Suppressor macrophage treated with lipopolysaccharide for 1 hour (primary cell): ENCODE data around the gene TMPRSS5.
"Not testable (repeated sequence)": the region's sequence is repeated elsewhere in the genome, so short reads cannot be mapped to it uniquely, and the experiment has no call there.

Experiments
- DNase-seq, 3 donors: peaks; one replicate each; pipeline ENCODE4 v3.0.0-alpha.2; 2020 to 2022

TMPRSS5 gene

DNA sequence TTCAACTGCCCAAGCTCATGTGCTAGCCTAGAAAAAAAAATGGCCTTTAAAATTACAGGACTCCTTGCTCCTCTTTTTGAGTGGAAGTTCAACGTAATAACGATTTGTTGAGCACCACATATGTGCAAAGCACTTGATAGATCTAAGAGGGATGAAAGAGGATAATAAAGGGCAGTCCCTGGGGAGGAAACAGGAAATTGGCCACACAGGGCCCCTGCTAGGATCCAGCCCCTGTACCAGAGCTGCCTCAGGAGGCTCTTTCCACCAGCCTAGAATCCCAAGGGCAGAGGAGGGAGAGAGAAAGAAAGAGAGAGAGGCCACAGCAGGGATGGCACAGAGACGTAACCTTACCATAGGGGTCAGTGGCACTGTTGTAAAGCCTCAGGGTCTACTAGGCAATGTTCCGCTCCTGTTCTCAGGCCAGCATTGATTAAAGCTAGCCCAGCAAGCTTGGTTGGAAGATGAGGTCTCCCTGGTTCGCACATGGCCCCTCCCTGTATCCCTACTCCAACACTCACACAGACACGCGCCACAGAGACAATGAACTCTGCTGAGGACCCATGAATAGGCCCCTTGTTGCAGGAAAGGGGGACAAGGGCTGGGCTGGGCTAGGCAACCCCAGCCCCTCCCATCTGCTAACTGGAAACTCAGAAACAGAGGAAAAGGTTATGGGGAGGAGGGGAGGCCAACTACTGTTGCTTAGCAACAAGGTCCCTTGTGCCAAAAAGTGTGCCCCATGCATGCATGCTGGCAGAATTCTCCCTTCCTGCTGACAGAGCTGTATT is at the start of gene TMPRSS5:
Gene TMPRSS5 (minus strand): TSS at position 438 of the 785 bp plus-strand sequence. CDS start 84 bp downstream, at position 354.
- no peak for DNase-seq

GRCh38 chr11:113752932-113753331 is 46.8 kb upstream of the TMPRSS5 start:
- DNase-seq: no peak

- no peak for DNase-seq
Measured at GRCh38 chr11:113736323-113736722, 30.2 kb upstream of the TMPRSS5 start.

DNA sequence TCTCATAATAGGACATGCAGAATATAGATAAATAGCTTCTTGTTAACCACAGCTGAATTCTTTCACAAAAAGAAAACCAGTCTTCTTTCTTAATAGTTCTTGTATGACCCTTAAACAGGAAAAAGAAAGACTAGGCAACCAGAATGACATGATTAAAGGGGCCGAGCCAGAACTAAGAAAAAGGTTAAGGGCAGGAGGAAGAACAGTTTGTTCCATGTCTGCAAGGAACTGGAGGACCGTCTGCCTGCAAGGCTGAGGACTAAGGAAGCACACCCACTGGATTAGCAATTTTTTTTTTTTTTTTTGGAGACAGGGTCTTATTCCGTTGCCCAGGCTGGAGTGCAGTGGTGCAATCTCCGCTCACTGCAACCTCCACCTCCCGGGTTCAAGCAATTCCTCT is 26.0 kb upstream of the TMPRSS5 start:
- no peak for DNase-seq

DNA sequence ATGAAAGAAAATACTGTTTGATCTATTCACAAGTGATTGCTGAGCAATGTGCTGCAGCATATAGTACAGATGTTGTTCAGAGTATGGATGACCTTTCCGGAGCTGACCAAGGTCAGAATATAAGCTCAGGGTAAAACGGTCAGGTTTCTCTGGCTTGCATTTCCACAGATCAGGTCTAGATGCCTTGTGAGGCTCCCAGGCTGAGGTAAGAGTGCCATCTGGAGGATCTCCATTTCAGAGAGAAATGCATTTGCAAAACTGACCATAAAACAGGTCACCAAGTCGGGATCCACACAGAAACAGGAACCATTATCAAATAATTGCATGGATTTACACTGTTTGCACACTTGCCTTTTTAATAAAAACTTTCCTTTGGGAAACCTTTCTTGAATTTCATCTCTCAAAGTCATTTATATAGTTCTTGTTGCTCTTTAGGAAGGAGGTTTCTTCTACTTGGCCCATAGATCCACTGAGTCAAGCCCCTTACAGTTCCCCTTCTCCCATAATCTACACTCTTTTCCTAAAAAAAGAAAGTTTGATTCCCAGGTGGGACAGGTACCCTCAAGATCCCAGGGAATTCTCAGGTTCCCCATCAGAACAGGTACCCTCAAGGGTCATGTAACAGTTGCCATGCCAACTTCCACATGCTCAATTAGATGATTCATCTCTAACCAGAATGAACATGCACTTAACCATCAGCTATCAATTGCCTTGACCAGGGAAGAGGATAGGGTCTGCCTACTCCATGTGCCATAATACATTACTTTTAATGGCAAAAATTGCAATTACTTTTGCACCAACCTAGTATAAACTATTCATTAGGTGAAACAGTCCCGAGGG is 25.0 kb upstream of the TMPRSS5 start:
- DNase-seq: peak; percentile 56 to 61 (median 61)

DNA sequence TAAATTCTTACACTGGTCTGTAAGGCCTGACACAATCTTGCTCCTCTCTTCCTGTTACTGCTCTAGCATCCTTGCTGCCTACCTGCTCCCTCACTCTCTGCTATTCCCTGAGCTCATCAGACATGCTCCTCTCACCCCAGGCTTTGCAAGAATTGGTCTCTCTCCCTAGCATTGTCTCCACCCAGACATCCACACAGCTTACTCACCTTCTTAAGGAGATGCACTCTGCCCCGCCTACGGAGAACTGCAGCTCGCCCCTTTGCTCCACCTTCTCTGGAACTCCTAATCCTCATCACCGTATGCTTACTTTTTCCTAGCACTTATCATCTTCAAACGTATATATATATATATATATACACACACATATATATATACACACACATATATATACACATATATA is 23.3 kb upstream of the TMPRSS5 start:
- DNase-seq: no peak

DNA sequence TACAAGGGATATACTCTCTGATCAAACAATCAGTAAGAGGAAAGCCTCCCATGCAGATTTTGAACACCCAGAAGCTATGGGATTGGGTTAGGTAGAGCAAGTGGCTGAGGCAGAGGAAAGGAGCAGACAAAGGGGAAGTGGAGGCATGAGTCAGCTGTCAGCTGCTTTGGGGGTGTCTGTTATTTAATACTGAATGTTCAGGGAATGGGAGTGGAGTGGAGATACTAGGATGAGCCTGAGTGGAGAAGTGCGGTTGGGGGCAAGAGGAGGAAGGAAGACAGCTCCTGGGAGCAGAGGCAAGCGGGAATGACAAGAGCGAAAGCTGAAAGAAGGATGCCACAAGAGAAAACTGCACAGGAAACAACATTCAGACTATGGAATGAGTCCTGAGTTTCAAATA is 22.7 kb upstream of the TMPRSS5 start:
- DNase-seq: peak; percentile 67 to 71 (median 68)

- no peak for DNase-seq
Measured at GRCh38 chr11:113725913-113726312, 19.8 kb upstream of the TMPRSS5 start.

DNA sequence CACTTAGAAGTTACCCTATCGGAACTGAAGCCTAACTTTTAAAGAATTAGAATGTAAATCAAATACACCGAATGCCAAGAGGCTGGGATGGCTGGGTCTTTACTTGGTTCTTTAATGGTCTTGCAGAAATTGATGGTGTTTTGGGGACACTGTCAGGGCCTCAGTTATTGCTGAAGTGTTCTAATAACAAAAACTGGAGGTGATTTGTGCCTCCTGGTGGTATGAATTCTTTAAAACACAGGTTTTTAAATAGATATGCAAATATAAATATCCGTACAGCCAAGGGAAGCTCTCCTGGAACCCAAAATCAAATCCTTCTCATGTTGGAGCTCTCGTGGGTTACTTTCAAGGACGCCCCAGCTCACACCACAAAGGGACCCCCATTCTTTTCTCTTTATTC is 19.3 kb upstream of the TMPRSS5 start:
- DNase-seq: no peak

DNA sequence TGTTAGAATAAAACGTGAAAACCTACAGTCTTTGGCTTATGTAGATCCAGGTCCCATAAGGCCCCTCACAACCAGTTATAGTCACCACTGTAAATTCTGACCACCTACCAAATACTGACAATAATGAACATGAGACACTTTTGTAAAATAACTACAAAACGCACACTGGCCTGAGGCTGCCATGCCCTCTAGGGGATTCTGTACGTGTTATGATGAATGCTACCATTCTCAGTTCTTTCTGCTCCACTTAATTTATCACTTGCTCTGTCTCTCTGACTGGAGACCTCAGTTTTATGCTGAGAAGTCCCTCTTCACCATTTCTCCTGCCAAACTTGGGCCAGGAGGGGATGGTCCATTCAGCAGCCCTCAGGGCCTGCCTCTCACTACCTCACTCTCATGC is 18.7 kb upstream of the TMPRSS5 start:
- DNase-seq: no peak

DNA sequence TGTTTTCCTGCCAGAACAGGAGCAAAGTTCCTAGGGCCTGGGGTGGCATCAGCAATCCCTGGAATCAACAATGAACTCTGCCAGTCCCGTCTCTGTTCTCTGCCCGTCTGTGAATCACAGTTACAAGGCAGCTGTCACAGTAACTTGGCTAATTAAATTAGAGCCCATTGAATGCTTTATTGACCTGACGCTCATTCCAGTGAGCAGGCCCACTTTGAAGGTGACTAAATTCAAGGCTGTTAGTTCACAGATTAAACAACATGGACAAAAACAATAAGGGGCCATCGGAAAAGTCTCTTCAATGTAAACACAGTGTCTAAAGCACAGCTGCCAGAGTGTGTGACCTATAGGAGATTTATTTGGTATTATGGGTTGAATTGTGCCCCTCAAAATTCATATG is 17.7 kb upstream of the TMPRSS5 start:
- DNase-seq: no peak

GRCh38 chr11:113722934-113723333 is 16.8 kb upstream of the TMPRSS5 start:
- DNase-seq: no peak

DNA sequence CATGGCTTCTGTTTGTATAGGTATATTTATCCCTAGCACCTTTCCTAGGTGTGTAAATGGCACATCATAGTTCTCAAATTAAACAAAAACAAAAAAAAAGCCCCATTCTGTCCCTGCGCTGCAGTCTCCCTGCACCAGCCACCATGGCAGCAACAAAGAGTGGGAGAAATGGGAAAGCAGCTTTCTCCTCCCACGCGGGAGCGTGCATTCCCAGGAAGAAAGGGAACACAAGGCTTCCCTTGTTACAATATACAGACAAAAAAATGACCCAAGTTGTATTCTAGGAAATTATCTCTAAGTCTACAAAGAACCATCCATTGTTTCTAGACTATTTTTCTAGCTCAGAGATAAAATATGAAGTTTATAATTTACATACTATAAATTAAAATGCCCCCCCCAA is 16.1 kb upstream of the TMPRSS5 start:
- DNase-seq: no peak

DNA sequence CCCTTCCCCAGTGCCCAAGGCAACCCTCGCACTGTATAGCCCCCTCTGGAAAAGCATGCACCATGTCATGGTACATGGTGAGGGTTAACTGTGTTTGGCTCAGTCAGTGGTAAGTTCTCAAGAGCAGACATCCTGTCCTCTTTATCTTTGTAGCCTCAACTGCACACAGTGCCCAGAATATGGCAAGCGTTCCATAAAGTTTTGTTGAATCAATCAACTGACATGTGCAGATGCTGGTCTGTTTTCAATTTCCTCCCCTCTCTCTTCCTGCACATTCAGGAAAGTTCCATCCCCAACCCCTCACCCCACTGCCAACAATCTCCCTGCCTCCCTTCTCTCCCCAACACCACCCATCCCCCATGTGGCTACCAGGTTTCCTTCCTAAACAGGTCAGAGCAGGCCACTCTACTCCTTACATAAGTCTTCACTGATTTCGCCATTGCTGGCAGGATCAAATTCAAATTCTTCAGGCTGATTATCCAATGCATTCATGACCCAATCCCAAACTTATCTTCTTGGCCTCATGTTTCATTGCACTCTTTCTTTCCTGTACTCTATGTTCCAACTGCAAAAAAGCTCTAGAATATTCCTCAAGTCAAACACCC is 15.5 kb upstream of the TMPRSS5 start:
- DNase-seq: no peak

- DNase-seq: not testable (repeated sequence)
Measured at GRCh38 chr11:113720478-113720877, 14.4 kb upstream of the TMPRSS5 start.

GRCh38 chr11:113715882-113716625 is 9.9 kb upstream of the TMPRSS5 start:
- no peak for DNase-seq

GRCh38 chr11:113715273-113715672 is 9.2 kb upstream of the TMPRSS5 start:
- no peak for DNase-seq

- no peak for DNase-seq
Measured at GRCh38 chr11:113710989-113711388, 4.9 kb upstream of the TMPRSS5 start.

DNA sequence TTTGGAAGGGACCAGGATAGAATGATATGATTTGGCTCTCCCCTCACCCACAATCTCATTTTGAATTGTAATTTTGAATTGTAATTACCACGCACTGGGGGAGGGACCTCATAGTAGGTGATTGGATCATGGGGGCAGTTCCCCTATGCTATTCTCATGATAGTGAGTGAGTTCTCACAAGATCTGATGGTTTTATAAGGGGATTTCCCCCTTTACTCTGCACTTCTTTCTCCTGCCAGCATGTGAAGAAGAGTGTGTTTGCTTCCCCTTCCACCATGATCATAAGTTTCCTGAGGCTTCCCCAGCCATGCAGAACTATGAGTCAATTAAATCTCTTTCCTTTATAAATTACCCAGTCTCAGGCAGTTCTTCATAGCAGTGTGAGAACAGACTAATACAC is 2.6 kb downstream of the TMPRSS5 start:
- peak; percentile 21 to 37 (median 34) for DNase-seq

DNA sequence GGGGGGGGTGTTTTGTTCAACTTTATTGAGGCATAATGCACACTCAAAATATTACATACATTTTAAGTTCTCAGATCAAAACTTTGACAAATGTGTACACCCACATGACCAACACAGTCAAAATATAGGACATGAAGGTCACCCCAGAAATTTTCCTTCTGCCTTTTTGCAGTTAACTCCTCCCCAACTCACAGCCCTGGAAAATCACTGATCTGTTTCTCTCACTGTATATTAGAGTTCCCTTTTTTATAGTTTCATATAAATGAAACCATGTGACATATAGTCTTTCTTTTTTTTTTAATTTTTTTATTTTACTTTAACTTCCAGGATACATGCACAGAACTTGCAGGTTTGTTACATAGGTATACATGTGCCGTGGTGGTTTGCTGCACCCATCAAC is 4.6 kb downstream of the TMPRSS5 start:
- no peak for DNase-seq

DNA sequence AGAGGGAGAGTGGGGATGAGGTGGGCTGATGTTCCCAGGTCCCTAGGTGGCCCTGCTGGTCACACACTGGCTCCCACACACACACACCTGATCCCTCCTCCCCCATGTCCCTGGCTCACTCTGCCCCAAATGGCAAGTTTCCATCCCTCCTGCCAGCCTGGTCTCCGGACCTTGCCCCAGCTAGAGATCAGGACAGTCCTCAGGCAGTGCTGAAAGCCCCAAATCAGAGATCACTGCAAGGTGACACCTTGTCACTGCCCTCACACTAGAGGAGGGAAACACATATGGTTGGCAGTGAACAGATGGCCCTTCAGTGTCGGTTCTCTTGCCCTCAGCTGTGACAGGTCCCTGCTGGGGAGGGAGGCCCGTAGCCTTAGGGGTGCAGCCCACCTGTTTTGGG is 7.6 kb downstream of the TMPRSS5 start:
- DNase-seq: no peak

DNA sequence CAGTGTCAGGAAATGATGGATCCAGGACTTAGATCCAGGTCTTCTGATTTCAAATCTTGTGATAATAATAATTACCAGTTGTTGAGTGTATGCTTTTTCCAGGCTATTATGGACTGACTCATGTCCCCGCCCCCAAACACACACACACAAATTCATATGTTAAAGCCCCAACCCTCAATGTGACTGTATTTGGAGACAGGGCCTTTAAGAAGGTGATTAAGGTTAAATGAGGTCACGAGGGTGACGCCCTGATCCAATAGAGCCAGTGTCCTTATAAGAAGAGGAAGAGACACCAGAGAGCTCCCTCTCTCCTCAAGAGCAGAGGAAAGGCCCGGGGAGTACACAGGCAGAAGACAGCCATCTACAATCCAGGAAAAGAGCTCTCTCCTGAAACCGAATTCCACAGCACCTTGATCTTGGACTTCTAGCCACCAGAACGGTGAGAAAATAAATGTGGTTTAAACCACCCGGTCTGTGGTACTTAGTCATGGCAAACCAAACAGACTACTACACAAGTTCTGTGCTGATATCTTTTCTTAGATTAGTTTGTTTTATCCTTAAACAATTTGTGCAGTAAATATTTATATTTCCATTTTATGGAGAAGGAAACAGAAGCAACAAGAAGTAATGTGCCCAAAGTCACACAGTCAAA is 8.2 kb downstream of the TMPRSS5 start:
- peak in 1 of 3 donors; percentile 4 for DNase-seq
